Sigmoid colon (tissue), 7 donors: ENCODE results near the gene CLMN. TPM values are rescaled to one million over a fixed set of nuclear protein-coding genes. Genes with fewer than 3 reads are reported as not detected.
A peak's percentile ranks its signal among the peaks of the same experiment; 100 is the strongest.

Experiments used
- DNase-seq: peaks from one replicate; pipeline ENCODE4 v3.0.0-alpha.2; 2019
- H3K27ac ChIP-seq, 4 donors: fragments of 200-600 bp; sonication (generic); one replicate each; pipeline ENCODE4 v1.5.1; 2016 to 2019; ENCODE audit warnings: mild to moderate bottlenecking in 1 of 4
- H3K27me3 ChIP-seq, 3 donors: fragments of 200-600 bp; sonication (generic); one replicate each; pipeline ENCODE4 v1.5.1; 2019; ENCODE audit warnings: mild to moderate bottlenecking in 1 of 3
- H3K36me3 ChIP-seq, 4 donors: fragments of 200-600 bp; sonication (generic); one replicate each; pipeline ENCODE4 v1.5.1; 2016 to 2019
- H3K4me1 ChIP-seq, 4 donors: fragments of 200-600 bp; sonication (generic); one replicate each; pipeline ENCODE4 v1.5.1; 2017 to 2019
- H3K4me3 ChIP-seq, 4 donors: fragments of 200-600 bp; sonication (generic); one replicate each; pipeline ENCODE4 v1.5.1; 2017 to 2019; ENCODE audit warnings: mild to moderate bottlenecking in 2 of 4, moderate library complexity in 1 of 4
- H3K9me3 ChIP-seq, 4 donors: fragments of 200-600 bp in 3 of 4; sonication (generic) in 3 of 4; one replicate each; pipeline versions ENCODE4 v1.5.1 to v1.6.1; 2013 to 2019
- EP300 ChIP-seq, 4 donors: sonication (generic); formaldehyde crosslinking; IDR thresholded peaks; one replicate each; pipeline ENCODE4 v1.6.1; 2017; ENCODE audit warnings: antibody characterized with exemption in 4 of 4
- POLR2A ChIP-seq, 2 donors: fragments of 450-650 bp; IDR thresholded peaks; one replicate each; pipeline ENCODE4 v1.6.1; 2016; ENCODE audit warnings: antibody characterized with exemption in 2 of 2, mild to moderate bottlenecking in 2 of 2, moderate library complexity in 2 of 2
- POLR2AphosphoS5 ChIP-seq, 4 donors: sonication (generic); formaldehyde crosslinking; IDR thresholded peaks; one replicate each; pipeline ENCODE4 v1.6.1; 2017; ENCODE audit warnings: antibody characterized with exemption in 4 of 4
- WGBS, 2 donors: extraction: QIAGEN DNeasy Blood & Tissue Kit; methylation state at CpG; one replicate each; pipeline ENCODE4 v1.1.7; 2013; 5-methylcytosine and 5-hydroxymethylcytosine counted together
- intact Hi-C: fragments of 100-400 bp; cut with DNase I; formaldehyde crosslinking; loops from one replicate; pipeline ENCODE4 v1.15.1; 2023
- polyA plus RNA-seq, 3 donors: library from polyadenylated mRNA; stranded (reverse); fragments of 200-250 nt; gene quantifications; one replicate each; pipeline ENCODE4 v1.2.3, GENCODE V29; 2013
- total RNA-seq, 4 donors: library from RNA; depleted of rRNA; stranded (reverse); fragments of >200 nt; gene quantifications; one replicate each; pipeline ENCODE4 v1.1.0, GENCODE V29; 2016
- TF ChIP-seq, protein P1 (sequence below), 4 experiments: fragments of 450-650 bp in 3 of 4; fragments of 200-600 bp in 1 of 4; IDR thresholded peaks; one replicate each; pipeline ENCODE4 v1.5.1; 2016 to 2019; ENCODE audit warnings: antibody characterized with exemption in 4 of 4, mild to moderate bottlenecking in 3 of 4, moderate library complexity in 2 of 4
- donor health status: healthy with polysubstance abuse.
- donor health status: Bipolar disorder and iron deficiency.
- donor health status: healthy.

CLMN gene
- total and polyA plus RNA-seq, 7 donors = 3.5 to 40.2 (median 9.1) TPM

DNA sequence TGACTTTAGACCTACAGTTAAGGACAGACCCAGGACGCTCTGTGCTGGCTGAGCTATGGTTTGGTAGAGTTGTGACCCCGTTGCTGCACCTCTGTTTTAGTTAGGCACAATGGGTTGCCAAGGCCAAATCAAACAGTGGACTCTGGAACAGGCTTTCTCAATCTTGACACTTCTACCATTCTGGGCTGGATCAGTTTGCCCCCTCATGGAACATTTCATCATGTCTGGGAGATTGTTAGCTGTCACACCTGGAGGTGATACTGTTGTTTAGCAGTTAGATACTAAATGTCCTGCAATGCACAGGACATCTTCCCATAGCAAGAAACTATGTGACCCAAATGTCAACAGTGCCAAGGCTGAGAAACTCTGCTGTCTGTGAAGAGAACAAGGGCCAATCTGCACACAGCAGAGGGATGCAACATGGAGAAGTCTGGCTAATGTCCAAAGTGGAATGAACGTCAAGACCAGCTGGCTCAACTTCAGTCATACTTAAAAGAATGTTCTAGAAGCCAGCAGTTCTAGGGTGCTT lies 96.8 kb downstream of the CLMN start:
- 80 to 82% methylated on average over 3 of the region's 3 CpGs for WGBS, 2 donors

DNA sequence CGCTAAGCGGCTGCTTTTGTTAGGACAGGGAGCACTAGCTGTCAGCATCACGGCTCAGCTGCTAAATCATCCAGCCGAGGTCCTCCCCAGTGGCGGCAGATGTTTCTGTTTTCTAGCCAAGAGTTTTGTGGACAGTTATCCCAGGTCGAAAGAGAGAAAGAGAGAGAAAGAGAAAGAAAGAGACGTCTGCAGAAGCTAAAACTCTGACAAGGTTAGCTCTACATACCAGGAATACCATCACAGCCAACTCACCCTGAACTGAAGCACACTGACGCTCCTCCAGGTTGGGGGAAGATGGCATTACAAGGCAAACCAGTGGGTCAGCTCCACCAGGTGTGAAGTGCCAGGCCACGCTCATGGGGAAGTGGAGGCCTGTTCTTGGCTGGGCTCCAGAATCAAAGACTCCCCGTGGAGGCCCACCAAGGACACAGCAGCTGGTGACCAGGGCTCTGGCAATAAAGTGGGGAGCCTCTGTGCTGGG lies 97.5 kb downstream of the CLMN start:
- intact Hi-C loops = no loop called here
- Histone ChIP-seq H3K4me1 (peaks cover 0 to 18% (median 12%) of the 10 kb centered on the region in 4 donors), H3K9me3 (no peaks in the 10 kb centered on the region), H3K36me3 (no peaks in the 10 kb centered on the region), H3K27me3 (no peaks in the 10 kb centered on the region), H3K27ac (peak overlapping the region in 2 of 4 donors; percentile 41 to 45), H3K4me3 (peak overlapping the region in 1 of 4 donors; percentile 9)
- WGBS, 2 donors = 74 to 77% methylated on average over 10 of the region's 10 CpGs
- peak; percentile 66 for DNase-seq
- TF ChIP-seq POLR2A (IDR thresholded peaks at IDR 0.05) = no peak

More for the DNA sequence above, 96.8 kb downstream of the CLMN start:
- TF ChIP-seq POLR2A (IDR thresholded peaks at IDR 0.05) = no peak
- peak in 1 of 4 donors; percentile 13 for TF ChIP-seq POLR2AphosphoS5 (IDR thresholded peaks at IDR 0.05)
- TF ChIP-seq EP300 (IDR thresholded peaks at IDR 0.05) = no peak
- TF ChIP-seq, protein P1, sequence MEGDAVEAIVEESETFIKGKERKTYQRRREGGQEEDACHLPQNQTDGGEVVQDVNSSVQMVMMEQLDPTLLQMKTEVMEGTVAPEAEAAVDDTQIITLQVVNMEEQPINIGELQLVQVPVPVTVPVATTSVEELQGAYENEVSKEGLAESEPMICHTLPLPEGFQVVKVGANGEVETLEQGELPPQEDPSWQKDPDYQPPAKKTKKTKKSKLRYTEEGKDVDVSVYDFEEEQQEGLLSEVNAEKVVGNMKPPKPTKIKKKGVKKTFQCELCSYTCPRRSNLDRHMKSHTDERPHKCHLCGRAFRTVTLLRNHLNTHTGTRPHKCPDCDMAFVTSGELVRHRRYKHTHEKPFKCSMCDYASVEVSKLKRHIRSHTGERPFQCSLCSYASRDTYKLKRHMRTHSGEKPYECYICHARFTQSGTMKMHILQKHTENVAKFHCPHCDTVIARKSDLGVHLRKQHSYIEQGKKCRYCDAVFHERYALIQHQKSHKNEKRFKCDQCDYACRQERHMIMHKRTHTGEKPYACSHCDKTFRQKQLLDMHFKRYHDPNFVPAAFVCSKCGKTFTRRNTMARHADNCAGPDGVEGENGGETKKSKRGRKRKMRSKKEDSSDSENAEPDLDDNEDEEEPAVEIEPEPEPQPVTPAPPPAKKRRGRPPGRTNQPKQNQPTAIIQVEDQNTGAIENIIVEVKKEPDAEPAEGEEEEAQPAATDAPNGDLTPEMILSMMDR (IDR thresholded peaks at IDR 0.05) = no peak
- Histone ChIP-seq H3K36me3 (no peaks in the 10 kb centered on the region), H3K27me3 (no peaks in the 10 kb centered on the region), H3K9me3 (no peaks in the 10 kb centered on the region), H3K4me1 (peaks cover 0 to 22% (median 18%) of the 10 kb centered on the region in 4 donors), H3K4me3 (no peak overlapping the region), H3K27ac (peak overlapping the region in 2 of 4 donors; percentile 41 to 45)
- peak; percentile 28 for DNase-seq
- intact Hi-C loops = no loop called here

DNA sequence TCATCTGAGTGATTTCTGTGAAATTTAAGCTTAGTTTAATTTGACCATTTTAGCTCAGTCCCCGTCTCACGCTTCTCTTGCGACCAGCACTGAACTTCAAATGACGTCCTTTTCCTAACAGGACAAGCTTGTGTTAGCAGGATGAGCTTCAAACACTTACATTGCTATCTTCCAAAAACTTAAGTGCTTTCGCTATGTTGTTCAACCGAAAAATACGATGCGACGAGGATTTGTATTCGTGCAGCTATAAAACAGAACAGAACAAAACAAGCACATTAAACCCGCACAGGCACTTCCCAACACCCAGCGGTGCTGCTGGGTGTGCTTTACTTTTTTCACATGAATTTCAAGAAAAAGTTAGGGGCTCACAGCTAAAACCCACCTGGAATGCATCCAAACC lies 98.2 kb downstream of the CLMN start:
- peak overlapping the region in 2 of 4 donors; percentile 33 to 41 for H3K27ac ChIP-seq
- WGBS, 2 donors = 90 to 92% methylated on average over 12 of the region's 12 CpGs

DNA sequence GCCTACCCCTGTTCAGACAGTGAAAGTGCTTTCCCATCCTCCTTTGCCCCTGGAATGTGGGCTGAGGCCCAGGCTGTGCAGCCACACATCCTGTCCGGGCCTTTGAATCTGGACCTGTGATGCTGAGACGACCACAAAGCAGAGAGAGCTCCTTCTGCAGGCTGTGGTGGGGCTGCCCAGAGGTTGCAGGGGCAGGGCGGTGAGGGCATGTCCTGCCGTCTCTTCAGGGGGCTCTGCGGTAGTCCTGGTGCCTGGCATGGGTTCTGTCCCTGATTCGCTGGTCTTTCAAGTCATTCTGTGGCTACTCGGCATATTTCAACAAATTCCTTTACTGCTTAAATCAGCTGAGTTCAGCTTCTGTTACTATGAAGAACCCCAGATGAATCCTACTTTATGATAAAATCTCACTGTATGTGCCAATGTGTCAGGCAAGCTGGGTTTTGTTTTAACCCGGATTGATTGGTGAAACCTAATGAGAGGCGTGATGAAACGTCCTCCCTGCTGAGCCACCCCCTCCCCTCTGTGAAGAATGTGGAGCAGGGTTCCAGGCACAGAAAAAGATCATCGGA lies 99.0 kb downstream of the CLMN start:
- Histone ChIP-seq H3K27me3 (no peaks in the 10 kb centered on the region), H3K36me3 (no peaks in the 10 kb centered on the region), H3K4me3 (no peak overlapping the region), H3K27ac (no peak overlapping the region), H3K9me3 (no peaks in the 10 kb centered on the region), H3K4me1 (peaks cover 0 to 15% (median 8%) of the 10 kb centered on the region in 4 donors)
- DNase-seq = peak; percentile 44
- WGBS, 2 donors = 77 to 95% methylated on average over 11 of the region's 11 CpGs
- TF ChIP-seq, protein P1 (IDR thresholded peaks at IDR 0.05) = no peak
- TF ChIP-seq POLR2AphosphoS5 (IDR thresholded peaks at IDR 0.05) (no peak), POLR2A (IDR thresholded peaks at IDR 0.05) (no peak), EP300 (IDR thresholded peaks at IDR 0.05) (no peak)
- intact Hi-C loops = no loop called here

More for the DNA sequence above, 98.2 kb downstream of the CLMN start:
- Histone ChIP-seq H3K36me3 (no peaks in the 10 kb centered on the region), H3K4me1 (peaks cover 0 to 15% (median 8%) of the 10 kb centered on the region in 4 donors), H3K4me3 (no peak overlapping the region), H3K9me3 (no peaks in the 10 kb centered on the region), H3K27me3 (no peaks in the 10 kb centered on the region)
- intact Hi-C loops = no loop called here
- TF ChIP-seq POLR2AphosphoS5 (IDR thresholded peaks at IDR 0.05) (no peak), EP300 (IDR thresholded peaks at IDR 0.05) (no peak), POLR2A (IDR thresholded peaks at IDR 0.05) (no peak)
- TF ChIP-seq, protein P1 (IDR thresholded peaks at IDR 0.05) = no peak
- DNase-seq = peak; percentile 40

DNA sequence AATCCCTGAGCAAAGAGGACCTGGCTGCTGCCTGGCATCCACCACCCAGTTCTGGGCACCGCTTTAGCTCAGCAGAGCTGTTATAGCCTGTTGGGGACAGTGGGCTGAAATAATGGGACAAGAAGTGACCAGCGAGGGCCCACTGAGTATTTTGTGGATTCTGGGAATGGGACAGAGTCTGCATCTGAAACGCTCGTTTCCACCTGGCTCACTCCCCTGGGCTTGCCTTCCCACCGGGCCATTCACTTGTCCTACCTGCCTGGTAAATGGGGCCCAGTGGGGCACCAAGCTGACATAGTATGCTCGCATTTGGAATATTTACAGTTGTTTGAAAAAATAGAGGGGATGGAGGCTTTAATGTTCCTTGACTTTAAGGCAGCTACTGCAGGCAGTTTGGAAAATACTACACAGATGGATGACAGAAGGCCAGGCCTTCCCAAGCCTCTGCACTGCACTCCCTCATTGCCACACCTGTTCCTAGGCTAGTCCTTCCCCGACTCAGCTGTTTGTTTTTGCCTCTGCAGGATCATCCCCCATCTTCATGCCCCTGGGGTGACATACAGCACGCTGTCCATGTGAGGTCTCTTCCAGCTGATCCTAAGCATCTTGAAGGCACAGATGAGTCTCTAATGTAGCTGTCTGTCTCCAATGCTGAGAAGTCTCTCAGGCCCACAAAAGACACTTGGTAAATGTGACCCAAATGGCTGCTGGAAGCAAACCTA lies 101.1 kb downstream of the CLMN start:
- DNase-seq = peak; percentile 25
- Histone ChIP-seq H3K4me1 (peaks cover 0 to 15% (median 8%) of the 10 kb centered on the region in 4 donors), H3K4me3 (no peak overlapping the region), H3K9me3 (no peaks in the 10 kb centered on the region), H3K27me3 (no peaks in the 10 kb centered on the region), H3K27ac (no peak overlapping the region), H3K36me3 (no peaks in the 10 kb centered on the region)
- 91% methylated on average over 8 of the region's 8 CpGs for WGBS, 2 donors
- intact Hi-C loops = no loop called here
- TF ChIP-seq, protein P1 (IDR thresholded peaks at IDR 0.05) = no peak
- TF ChIP-seq POLR2AphosphoS5 (IDR thresholded peaks at IDR 0.05) = no peak
- no peak for TF ChIP-seq POLR2A (IDR thresholded peaks at IDR 0.05)
- TF ChIP-seq EP300 (IDR thresholded peaks at IDR 0.05) = no peak
